HG03175 (cell line): Measurements from ENCODE around the gene PPM1A.
"Not testable (repeated sequence)": the region's sequence is repeated elsewhere in the genome, so short reads cannot be mapped to it uniquely, and the experiment has no call there.

Source experiments
- ATAC-seq: cut with Tn5 transposase; IDR thresholded peaks from one replicate; pipeline ENCODE4 v1.9.1; 2021; ENCODE audit warnings: mild to moderate bottlenecking, moderate library complexity; ENCODE audit not compliant: unreplicated experiment

Gene PPM1A

DNA sequence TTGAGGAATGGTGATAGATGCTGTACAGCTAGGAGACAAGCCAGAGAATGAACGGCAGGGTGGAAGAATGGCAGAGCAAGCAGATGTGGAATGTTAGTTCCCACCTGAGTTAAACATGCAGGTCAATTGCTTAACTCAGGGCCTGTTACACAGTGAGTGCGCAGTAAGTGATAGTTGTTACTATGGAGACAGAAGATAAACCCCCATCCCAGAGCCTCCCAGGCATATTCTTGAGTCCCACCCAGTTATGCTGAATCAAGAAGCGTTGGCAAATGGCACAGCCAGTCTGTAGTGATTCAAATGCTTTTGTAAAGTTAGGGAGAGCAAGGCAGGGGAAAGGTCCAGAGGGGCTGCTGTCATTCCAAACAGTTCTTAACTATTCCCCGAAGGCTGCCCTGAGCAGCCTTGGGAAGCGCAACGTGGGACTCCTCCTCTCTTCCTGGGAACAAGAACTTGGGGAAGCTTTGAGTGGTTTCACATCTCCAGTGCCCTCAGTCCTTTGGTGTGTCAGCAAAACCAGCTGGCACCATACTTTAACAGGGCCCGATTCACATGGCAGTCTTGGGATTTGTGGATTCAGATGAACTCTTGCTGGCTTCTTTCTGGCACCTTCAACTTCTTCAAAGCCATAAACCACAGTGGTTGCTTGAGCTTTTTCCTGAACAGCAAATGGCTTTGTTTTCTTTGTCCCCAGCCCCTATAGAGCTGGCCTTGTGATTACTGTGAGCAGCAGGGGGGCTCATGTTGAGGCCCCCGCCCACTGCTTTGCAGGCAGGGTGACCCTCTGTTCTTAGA is 66.4 kb downstream of the PPM1A start:
- no peak for ATAC-seq

- no peak for ATAC-seq
Observed at GRCh38 chr14:60317609-60318008, 68.6 kb downstream of the PPM1A start.

DNA sequence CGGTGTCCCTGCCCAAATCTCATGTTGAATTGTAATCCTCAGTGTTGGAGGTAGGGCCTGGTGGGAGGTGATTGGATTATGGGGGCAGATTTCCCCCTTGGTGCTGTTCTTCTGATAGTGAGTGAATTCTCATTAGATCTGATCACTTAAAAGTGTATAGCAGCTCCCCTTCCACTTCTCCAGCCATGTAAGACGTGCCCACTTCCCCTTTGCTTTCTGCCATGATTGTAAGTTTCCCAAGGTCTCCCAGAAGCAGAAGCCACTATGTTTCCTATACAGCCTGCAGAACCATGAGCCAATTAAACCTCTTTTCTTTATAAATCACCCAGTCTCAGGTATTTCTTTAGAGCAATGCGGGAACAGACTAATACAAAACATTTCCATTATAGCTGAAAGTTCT is 71.8 kb downstream of the PPM1A start:
- ATAC-seq = not testable (repeated sequence)

DNA sequence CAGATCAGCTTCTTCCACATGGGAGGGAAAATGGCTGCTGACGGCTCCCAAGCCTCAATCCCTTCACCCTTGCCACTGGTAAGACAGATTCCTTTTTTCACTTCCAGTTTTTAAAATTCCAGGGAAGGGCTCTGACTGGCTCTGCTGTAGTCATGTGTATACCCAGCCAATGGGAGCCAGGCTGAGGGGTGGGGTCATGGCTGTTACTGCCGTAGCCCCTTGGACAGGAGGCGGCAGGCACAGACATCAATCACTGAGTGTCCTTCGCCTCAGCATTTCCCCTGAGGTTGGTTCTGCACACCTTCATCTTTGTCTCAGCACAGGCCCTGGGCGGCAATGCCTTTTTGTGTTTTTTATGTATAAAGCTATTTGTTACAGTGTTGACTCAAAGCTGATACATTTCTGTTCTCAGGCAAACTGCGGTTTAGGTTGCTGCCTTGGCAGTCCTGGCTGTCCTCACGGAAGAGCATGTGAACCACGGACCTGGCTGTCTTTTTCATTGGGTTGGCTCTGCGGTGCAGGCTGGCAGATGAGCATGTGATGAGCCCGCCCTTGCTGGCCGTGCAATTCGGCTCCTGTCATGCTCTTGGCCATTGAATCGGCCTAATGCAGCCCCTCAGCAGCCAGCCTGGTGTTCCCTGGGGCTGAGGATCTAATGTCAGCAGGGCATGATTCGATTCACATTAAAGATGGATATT is 74.3 kb downstream of the PPM1A start:
- no peak for ATAC-seq

GRCh38 chr14:60324837-60325236 is 75.8 kb downstream of the PPM1A start:
- ATAC-seq = no peak

DNA sequence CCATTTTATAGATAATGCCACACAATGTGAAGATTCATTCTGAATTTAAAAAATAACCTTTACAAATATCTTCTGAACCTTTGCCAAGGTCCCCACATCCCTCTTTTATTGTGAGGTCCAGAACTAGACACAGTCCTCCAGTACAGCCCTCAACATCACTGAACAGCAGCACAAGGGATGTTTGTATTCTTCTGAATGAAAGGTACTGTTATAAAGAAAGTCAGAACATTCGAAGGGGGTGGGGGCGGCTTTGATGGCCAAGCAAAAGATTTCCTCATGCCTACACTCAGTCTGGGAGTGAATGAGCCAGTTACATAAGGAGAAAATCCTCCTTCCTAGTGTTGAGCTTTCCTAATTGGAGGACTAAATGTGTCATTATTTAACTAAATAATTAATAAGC is 77.3 kb downstream of the PPM1A start:
- ATAC-seq = no peak

DNA sequence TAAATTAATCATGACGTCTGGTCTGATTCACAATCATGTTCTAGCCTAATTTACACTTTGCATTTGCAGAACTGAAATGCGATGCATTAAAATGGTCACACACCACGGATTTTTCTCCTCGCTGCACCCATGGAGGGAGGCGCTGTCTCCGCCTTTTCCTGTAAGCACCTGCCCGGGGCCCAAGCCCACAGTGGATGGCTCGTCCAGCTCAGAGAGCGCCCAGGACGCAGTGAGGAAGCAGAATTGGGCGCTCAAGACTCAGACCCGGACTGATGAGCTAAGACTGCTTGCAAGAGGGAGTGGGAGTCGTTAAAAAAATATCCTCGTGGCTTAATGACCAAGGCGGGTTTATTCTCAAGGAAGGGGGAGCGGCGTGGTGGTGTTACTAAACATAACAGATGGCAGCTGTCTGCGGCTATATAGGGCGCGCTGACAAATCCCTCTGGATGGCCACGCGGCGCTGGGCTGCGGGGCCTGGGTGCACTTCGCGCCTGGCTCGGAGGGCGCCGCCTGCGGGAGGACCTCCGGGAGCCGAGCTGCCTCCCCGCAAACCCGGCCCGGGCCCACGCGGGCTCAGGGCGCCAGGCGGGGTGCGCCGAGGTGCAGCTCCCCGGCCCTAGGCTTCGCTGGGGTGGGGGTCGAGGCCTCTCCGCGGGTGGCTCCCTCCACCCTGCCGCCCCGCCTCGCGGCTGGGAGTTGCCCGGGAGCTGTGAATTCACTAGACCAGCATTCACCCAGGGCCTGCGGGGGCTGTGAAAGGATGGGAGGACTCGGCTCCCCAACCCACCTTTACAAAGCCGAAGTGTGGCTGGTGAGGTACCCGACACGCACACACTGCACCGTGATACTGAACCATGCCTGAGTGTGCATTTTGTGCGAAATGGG is 78.7 kb downstream of the PPM1A start:
- ATAC-seq = peak; percentile 52

DNA sequence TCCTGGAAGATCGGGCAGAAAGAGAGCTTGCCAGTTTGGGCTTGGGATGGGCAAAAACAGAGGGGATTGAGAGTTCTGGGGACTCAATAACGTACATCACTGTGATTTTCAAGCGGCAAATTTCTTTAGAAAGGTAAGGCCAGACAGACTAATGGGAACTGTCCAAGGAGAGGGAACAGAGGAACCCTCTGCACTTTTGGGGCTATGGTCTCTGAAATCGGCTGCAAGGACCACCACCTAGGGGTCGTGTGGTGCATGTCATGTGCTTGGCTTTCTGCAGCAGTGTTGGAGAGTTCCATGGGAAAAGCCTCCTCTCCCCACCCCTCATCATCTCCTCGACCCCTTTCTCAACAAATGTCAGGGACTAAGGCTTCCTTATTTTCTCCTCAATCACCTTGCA is 79.6 kb downstream of the PPM1A start:
- ATAC-seq = no peak

DNA sequence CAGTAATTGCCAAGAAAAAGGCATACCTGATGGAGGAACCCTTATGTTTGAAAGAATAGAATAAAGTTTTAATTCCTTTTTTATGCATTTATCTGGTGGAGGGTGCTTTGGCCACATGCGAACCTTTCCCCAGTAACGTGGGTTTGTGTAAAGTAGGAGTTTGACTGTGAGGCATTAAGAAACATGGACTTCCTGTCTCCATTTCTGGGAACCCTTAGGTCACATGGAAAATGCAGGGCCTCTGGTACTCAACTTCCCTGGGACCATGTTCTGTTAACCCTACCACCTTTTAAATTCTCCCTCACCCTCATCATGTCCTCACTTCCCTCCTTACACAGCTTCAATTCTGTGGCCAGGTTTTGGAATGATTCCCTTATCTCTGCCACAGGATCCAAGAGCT is 80.3 kb downstream of the PPM1A start:
- ATAC-seq = no peak

- peak; percentile 80 for ATAC-seq
Observed at GRCh38 chr14:60331201-60332045, 82.4 kb downstream of the PPM1A start.

DNA sequence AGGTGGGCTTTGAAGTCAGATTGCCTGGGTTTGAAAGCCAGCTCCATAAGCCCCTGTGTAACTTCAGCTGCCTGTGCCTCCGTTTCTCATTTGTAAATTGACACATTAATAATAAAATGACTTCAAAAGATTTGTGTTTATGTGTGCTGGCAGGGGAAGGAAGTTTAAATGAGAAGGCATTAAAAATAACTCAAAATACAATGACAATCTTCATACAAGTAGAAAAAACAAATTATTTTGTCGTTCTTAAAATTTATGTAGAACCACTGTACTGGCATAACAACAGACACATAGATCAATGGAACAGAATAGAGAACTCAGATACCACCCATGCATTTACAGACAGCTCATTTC is 83.0 kb downstream of the PPM1A start:
- ATAC-seq = no peak

DNA sequence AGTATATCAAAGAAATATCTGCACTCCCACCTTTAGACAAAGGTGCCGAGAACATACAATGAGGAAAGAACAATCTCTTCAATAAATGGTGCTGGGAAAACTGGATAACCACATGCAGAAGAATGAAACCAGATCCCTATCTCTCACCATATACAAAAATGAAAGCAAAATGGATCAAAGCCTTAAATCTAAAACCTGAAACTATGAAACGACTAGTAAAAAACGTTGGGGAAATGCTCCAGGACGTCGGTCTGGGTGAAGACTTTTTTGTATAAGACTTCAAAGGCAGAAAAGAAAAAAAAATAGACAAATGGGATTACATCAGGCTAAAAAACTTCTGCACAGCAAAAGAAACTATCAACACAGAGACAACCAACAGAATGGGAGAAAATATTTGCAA is 83.8 kb downstream of the PPM1A start:
- ATAC-seq = no peak

DNA sequence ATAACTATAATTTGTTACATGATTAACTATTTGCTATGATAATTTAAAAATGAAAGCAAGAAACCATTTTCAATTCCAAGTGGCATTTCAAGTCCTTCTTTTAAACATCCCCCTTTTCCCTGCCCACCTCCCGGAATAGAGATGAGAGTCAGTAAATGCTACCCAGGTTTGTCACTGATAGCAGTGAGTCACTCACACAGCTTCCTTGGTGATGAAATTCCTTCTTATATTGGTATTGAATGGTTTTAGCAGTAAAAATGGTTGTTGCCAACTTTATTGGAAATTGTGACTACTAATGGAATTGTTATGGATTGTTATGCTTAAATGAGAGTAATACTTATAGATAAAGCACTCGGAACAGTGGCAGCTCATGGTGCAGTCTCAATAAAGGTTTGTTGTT is 90.5 kb downstream of the PPM1A start:
- no peak for ATAC-seq

GRCh38 chr14:60343571-60344071 is 94.6 kb downstream of the PPM1A start:
- no peak for ATAC-seq

- no peak for ATAC-seq
Observed at GRCh38 chr14:60344751-60345150, 95.7 kb downstream of the PPM1A start.

- no peak for ATAC-seq
Observed at GRCh38 chr14:60346706-60347105, 97.7 kb downstream of the PPM1A start.

- ATAC-seq = no peak
Observed at GRCh38 chr14:60348211-60348610, 99.2 kb downstream of the PPM1A start.
